ENCODE results near the gene DBNL.

The DBNL gene

DNA sequence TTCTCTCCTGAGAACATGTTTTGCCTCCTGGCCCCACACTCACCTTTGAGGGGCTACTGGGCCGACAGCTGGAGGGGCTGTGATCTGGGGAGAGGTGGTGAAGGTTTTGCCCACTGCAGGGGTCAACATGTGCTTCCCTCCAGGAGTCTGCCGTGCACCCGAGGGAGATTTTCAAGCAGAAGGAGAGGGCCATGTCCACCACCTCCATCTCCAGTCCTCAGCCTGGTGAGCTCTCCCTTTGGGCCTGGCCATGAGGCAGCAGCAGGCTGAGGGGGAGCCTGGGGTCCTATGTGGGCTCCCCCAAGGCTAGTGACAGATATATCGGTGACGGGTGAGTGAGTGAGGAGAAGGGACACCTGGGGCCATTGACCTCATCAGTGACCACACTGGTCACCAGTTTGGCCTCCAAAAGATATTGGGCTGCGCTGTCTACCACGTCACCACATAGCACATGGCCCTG lies 14.3 kb downstream of the DBNL start:
- H3K4me3 ChIP-seq (ENCODE audit: low read depth, low read length), result no peak overlapping the region
- H3K4me1 ChIP-seq, result no peaks in the 10 kb centered on the region
- peak; percentile 4 for DNase-seq
- H3K27me3 ChIP-seq, result no peaks in the 10 kb centered on the region
- H3K9me3 ChIP-seq, result no peaks in the 10 kb centered on the region
- TF ChIP-seq, protein P1, sequence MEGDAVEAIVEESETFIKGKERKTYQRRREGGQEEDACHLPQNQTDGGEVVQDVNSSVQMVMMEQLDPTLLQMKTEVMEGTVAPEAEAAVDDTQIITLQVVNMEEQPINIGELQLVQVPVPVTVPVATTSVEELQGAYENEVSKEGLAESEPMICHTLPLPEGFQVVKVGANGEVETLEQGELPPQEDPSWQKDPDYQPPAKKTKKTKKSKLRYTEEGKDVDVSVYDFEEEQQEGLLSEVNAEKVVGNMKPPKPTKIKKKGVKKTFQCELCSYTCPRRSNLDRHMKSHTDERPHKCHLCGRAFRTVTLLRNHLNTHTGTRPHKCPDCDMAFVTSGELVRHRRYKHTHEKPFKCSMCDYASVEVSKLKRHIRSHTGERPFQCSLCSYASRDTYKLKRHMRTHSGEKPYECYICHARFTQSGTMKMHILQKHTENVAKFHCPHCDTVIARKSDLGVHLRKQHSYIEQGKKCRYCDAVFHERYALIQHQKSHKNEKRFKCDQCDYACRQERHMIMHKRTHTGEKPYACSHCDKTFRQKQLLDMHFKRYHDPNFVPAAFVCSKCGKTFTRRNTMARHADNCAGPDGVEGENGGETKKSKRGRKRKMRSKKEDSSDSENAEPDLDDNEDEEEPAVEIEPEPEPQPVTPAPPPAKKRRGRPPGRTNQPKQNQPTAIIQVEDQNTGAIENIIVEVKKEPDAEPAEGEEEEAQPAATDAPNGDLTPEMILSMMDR (IDR thresholded peaks at IDR 0.05; ENCODE audit: low read depth, low read length), result no peak
- H3K36me3 ChIP-seq, result peaks cover 50% of the 10 kb centered on the region

DNA sequence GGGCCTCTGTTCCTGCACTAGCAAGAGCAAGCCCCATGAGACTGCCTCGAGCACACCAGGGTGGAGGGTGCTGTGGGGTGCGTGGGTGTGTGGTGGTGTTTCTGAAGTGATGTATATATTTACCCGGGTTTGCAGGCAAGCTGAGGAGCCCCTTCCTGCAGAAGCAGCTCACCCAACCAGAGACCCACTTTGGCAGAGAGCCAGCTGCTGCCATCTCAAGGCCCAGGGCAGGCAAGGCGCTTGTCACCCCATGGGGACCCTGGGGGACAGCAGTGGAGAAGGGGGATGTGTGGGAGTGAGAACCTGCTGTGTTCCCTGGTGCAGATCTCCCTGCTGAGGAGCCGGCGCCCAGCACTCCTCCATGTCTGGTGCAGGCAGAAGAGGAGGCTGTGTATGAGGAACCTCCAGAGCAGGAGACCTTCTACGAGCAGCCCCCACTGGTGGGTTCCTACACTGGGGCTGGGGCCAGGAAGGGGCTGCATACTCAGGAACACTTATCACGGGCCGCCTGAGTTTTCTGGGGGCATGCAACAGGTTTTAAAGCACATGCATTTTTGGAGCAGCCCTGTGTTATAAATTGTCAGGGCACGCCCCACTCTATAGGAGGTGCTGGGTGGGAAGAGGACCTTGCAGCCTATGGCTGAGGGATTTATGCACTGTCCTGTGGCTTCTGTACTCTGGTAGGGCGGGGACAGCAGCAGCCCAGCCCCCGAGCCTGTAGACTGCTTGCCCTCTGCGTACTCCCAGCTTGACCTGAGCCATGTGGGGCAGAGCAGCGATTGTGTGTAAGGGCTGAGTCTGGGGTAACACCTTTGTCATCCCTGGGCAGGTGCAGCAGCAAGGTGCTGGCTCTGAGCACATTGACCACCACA lies 15.0 kb downstream of the DBNL start:
- no peaks in the 10 kb centered on the region for H3K4me1 ChIP-seq
- TF ChIP-seq, protein P1 (IDR thresholded peaks at IDR 0.05; ENCODE audit: low read depth, low read length), result no peak
- peaks cover 50% of the 10 kb centered on the region for H3K36me3 ChIP-seq
- H3K4me3 ChIP-seq (ENCODE audit: low read depth, low read length), result no peak overlapping the region
- H3K27me3 ChIP-seq, result no peaks in the 10 kb centered on the region
- DNase-seq, result peak; percentile 18
- no peaks in the 10 kb centered on the region for H3K9me3 ChIP-seq

DNA sequence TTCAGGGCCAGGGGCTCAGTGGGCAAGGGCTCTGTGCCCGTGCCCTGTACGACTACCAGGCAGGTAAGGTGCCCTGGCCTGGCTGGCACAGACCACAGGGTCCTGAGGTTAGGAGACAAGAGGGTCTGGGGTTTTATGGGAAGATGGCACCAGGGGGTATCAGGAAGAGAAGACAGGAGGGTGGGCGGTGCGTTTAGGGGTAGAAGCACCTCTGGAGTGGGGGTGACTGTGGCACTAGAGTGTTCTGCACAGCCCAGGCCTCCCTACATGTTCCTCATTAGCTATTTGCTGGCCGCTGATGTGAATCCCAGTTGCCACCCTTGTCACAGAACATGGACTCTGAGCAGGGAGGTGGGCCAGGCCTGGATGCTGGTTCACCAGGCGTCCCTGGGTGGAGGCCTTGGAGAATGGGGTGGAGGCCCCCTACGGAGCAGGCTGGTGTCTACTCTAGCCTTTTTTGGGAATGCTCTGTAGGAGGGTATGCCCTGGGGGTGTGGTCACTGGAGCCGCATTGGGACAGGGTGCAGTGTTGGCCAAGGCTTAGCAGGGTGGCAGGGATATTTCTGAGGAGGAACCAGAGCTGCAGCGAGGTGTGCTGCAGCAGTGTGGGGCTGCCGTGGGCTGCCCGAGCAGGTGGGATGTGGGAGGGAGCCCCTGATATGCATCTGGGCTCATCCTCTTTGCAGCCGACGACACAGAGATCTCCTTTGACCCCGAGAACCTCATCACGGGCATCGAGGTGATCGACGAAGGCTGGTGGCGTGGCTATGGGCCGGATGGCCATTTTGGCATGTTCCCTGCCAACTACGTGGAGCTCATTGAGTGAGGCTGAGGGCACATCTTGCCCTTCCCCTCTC lies 15.8 kb downstream of the DBNL start:
- TF ChIP-seq, protein P1 (IDR thresholded peaks at IDR 0.05; ENCODE audit: low read depth, low read length), result no peak
- Histone ChIP-seq H3K4me3 (ENCODE audit: low read depth, low read length) (no peak overlapping the region), H3K27me3 (no peaks in the 10 kb centered on the region), H3K9me3 (no peaks in the 10 kb centered on the region), H3K4me1 (no peaks in the 10 kb centered on the region), H3K36me3 (peaks cover 43% of the 10 kb centered on the region)
- DNase-seq, result peak; percentile 4

DNA sequence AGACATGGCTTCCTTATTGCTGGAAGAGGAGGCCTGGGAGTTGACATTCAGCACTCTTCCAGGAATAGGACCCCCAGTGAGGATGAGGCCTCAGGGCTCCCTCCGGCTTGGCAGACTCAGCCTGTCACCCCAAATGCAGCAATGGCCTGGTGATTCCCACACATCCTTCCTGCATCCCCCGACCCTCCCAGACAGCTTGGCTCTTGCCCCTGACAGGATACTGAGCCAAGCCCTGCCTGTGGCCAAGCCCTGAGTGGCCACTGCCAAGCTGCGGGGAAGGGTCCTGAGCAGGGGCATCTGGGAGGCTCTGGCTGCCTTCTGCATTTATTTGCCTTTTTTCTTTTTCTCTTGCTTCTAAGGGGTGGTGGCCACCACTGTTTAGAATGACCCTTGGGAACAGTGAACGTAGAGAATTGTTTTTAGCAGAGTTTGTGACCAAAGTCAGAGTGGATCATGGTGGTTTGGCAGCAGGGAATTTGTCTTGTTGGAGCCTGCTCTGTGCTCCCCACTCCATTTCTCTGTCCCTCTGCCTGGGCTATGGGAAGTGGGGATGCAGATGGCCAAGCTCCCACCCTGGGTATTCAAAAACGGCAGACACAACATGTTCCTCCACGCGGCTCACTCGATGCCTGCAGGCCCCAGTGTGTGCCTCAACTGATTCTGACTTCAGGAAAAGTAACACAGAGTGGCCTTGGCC lies 16.6 kb downstream of the DBNL start:
- peaks cover 43% of the 10 kb centered on the region for H3K36me3 ChIP-seq
- TF ChIP-seq, protein P1 (IDR thresholded peaks at IDR 0.05; ENCODE audit: low read depth, low read length), result no peak
- H3K9me3 ChIP-seq, result no peaks in the 10 kb centered on the region
- H3K27me3 ChIP-seq, result no peaks in the 10 kb centered on the region
- DNase-seq, result peak; percentile 5
- peaks cover 2% of the 10 kb centered on the region for H3K4me1 ChIP-seq
- H3K4me3 ChIP-seq (ENCODE audit: low read depth, low read length), result no peak overlapping the region

DNA sequence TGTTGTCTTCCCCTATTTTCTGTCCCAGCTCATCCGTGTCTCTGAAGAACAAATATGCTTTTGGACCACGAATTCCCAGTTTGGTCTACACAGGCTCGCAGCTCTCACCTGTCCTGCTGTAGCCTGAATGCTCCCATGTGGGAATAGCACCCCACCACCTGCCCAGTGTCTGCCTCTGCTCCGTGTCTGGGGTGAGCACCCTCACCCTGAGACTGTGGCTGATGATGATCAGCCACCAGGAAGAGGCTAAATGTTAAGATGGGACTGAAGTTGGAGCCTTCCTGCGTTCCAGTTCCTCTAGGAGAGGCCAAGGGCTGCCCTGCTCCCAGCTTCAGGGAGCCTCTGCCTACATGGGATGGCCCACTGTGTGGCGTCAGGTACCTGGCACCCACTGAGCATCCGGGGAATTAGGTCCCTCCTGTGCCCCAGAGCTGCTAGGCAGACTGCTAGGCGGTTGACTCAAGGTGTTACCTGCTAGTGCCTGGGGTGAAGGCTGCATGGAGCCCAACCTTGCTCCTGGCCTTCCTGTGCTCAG lies 17.2 kb downstream of the DBNL start:
- TF ChIP-seq, protein P1 (IDR thresholded peaks at IDR 0.05; ENCODE audit: low read depth, low read length), result no peak
- peaks cover 5% of the 10 kb centered on the region for H3K4me1 ChIP-seq
- no peaks in the 10 kb centered on the region for H3K9me3 ChIP-seq
- no peak overlapping the region for H3K4me3 ChIP-seq (ENCODE audit: low read depth, low read length)
- H3K36me3 ChIP-seq, result peaks cover 39% of the 10 kb centered on the region
- no peaks in the 10 kb centered on the region for H3K27me3 ChIP-seq
- peak; percentile 13 for DNase-seq

Data from BE2C (cell line).